DOHH2 (cell line): ENCODE measurements around the gene SHISA4.

ENCODE experiments used
- H3F3A ChIP-seq: fragments of 200-600 bp; sonication (generic), shearing (Covaris generic); 2 replicates; pipeline ENCODE4 v1.6.0; 2016; ENCODE audit warnings: antibody characterized with exemption, mild to moderate bottlenecking; ENCODE audit not compliant: control insufficient read depth, insufficient read depth
- H3K27ac ChIP-seq: fragments of 200-600 bp; sonication (generic); 2 replicates; pipeline ENCODE4 v1.5.1; 2014; ENCODE audit warnings: low read depth, mild to moderate bottlenecking, low read length, moderate library complexity
- H3K27me3 ChIP-seq: fragments of 200-600 bp; sonication (generic); 2 replicates; pipeline ENCODE4 v1.6.1; 2014; ENCODE audit warnings: mild to moderate bottlenecking, low read length, mixed read lengths; ENCODE audit not compliant: control insufficient read depth
- H3K36me3 ChIP-seq: fragments of 200-600 bp; sonication (generic); 2 replicates; pipeline ENCODE4 v1.6.1; 2014; ENCODE audit warnings: mild to moderate bottlenecking, low read length, moderate library complexity, mixed read lengths; ENCODE audit not compliant: control insufficient read depth
- H3K4me1 ChIP-seq: fragments of 200-600 bp; sonication (generic); 2 replicates; pipeline ENCODE4 v1.6.1; 2014; ENCODE audit warnings: mild to moderate bottlenecking, low read length, mixed read lengths; ENCODE audit not compliant: control insufficient read depth
- H3K4me2 ChIP-seq: fragments of 200-600 bp; sonication (generic); 2 replicates; pipeline ENCODE4 v1.6.0; 2014; ENCODE audit warnings: mild to moderate bottlenecking, low read length, moderate library complexity
- H3K4me3 ChIP-seq: fragments of 200-600 bp; sonication (generic); 2 replicates; pipeline ENCODE4 v1.5.1; 2014; ENCODE audit warnings: mild to moderate bottlenecking, low read length, mixed read lengths
- H3K79me2 ChIP-seq: fragments of 200-600 bp; sonication (generic); 2 replicates; pipeline ENCODE4 v1.6.1; 2014; ENCODE audit warnings: mild to moderate bottlenecking, low read length, mixed read lengths; ENCODE audit not compliant: control insufficient read depth
- H3K9me2 ChIP-seq: fragments of 200-600 bp; sonication (generic); replicated peaks from 2 replicates; pipeline ENCODE4 v1.6.1; 2014; ENCODE audit warnings: mild to moderate bottlenecking, low read length, mixed read lengths; ENCODE audit not compliant: control insufficient read depth
- H3K9me3 ChIP-seq: fragments of 200-600 bp; sonication (generic); 2 replicates; pipeline ENCODE4 v1.6.1; 2014; ENCODE audit warnings: antibody characterized with exemption, low read length, mixed read lengths; ENCODE audit not compliant: control insufficient read depth, insufficient read depth
- H4K20me1 ChIP-seq: fragments of 200-600 bp; sonication (generic); 2 replicates; pipeline ENCODE4 v1.6.0; 2014; ENCODE audit warnings: low read depth, mild to moderate bottlenecking, antibody characterized with exemption, low read length, moderate library complexity; ENCODE audit not compliant: control insufficient read depth, insufficient read depth
- CTCF ChIP-seq: fragments of 200-600 bp; sonication (generic); IDR thresholded peaks from one replicate; pipeline ENCODE4 v1.5.1; 2014; ENCODE audit warnings: antibody characterized with exemption, mild to moderate bottlenecking, low read depth, low read length; ENCODE audit not compliant: poor library complexity, severe bottlenecking
- EZH2phosphoT487 ChIP-seq: fragments of 200-600 bp; sonication (generic); IDR thresholded peaks from 2 replicates; pipeline ENCODE4 v1.6.1; 2017; ENCODE audit warnings: borderline replicate concordance, mild to moderate bottlenecking, antibody characterized with exemption, low read length, moderate library complexity, mixed read lengths

The SHISA4 gene

GRCh38 chr1:201937624-201938213 is 49.0 kb downstream of the SHISA4 start:
- peaks cover 8% of the 10 kb centered on the region for H3K27me3 ChIP-seq
- no peaks in the 10 kb centered on the region for H3K9me2 ChIP-seq
- no peaks in the 10 kb centered on the region for H3K79me2 ChIP-seq
- TF ChIP-seq EZH2phosphoT487 (no peak), CTCF (no peak)
- H3K36me3 ChIP-seq, result no peaks in the 10 kb centered on the region
- no peak overlapping the region for H3K27ac ChIP-seq
- H3K9me3 ChIP-seq, result no peaks in the 10 kb centered on the region
- H3K4me3 ChIP-seq, result no peak overlapping the region
- no peaks in the 10 kb centered on the region for H3F3A ChIP-seq
- H3K4me2 ChIP-seq, result no peak overlapping the region
- no peaks in the 10 kb centered on the region for H4K20me1 ChIP-seq
- H3K4me1 ChIP-seq, result no peaks in the 10 kb centered on the region

- Histone ChIP-seq H3K27ac (no peak overlapping the region), H3K9me3 (no peaks in the 10 kb centered on the region), H3K79me2 (no peaks in the 10 kb centered on the region), H3K4me3 (no peak overlapping the region), H3K27me3 (peaks cover 8% of the 10 kb centered on the region), H3K4me2 (no peak overlapping the region), H3K4me1 (no peaks in the 10 kb centered on the region), H3K9me2 (no peaks in the 10 kb centered on the region), H3K36me3 (no peaks in the 10 kb centered on the region), H4K20me1 (no peaks in the 10 kb centered on the region), H3F3A (no peaks in the 10 kb centered on the region)
- TF ChIP-seq CTCF (no peak), EZH2phosphoT487 (no peak)
Observed at GRCh38 chr1:201938440-201939035, 49.8 kb downstream of the SHISA4 start.

GRCh38 chr1:201939148-201939547 is 50.5 kb downstream of the SHISA4 start:
- Histone ChIP-seq H3K9me3 (no peaks in the 10 kb centered on the region), H3K79me2 (no peaks in the 10 kb centered on the region), H3K4me1 (no peaks in the 10 kb centered on the region), H3K4me3 (no peak overlapping the region), H3K9me2 (no peaks in the 10 kb centered on the region), H3K36me3 (no peaks in the 10 kb centered on the region), H3F3A (no peaks in the 10 kb centered on the region), H3K27me3 (peaks cover 12% of the 10 kb centered on the region), H3K27ac (no peak overlapping the region), H4K20me1 (no peaks in the 10 kb centered on the region), H3K4me2 (no peak overlapping the region)
- TF ChIP-seq EZH2phosphoT487 (no peak), CTCF (no peak)
